IPS DF 6.9 (cell line): ENCODE data around the gene LRRC59.

Experiments used
- DNase-seq: peaks from one replicate; pipeline ENCODE4 v3.0.0-alpha.2; 2013; ENCODE audit warnings: low read depth, low spot score
- H3K27ac ChIP-seq: one replicate; pipeline ENCODE4 v1.5.1; 2013; ENCODE audit warnings: low read length, control low read depth
- H3K27me3 ChIP-seq: 2 replicates; pipeline ENCODE4 v1.6.1; 2013; ENCODE audit warnings: mild to moderate bottlenecking, low read length; ENCODE audit not compliant: control insufficient read depth, insufficient read depth
- H3K36me3 ChIP-seq: 2 replicates; pipeline ENCODE4 v1.6.1; 2013; ENCODE audit warnings: low read length; ENCODE audit not compliant: control insufficient read depth, insufficient read depth
- H3K4me1 ChIP-seq: 2 replicates; pipeline ENCODE4 v1.6.1; 2013; ENCODE audit warnings: low read length; ENCODE audit not compliant: control insufficient read depth, insufficient read depth
- H3K4me3 ChIP-seq: 2 replicates; pipeline ENCODE4 v1.5.1; 2013; ENCODE audit warnings: mild to moderate bottlenecking, low read length
- H3K9me3 ChIP-seq: 2 replicates; pipeline ENCODE4 v1.6.1; 2013; ENCODE audit warnings: low read length, inconsistent platforms; ENCODE audit not compliant: control insufficient read depth, insufficient read depth
- WGBS: extraction: QIAGEN DNeasy Blood & Tissue Kit; methylation state at CpG from one replicate; pipeline ENCODE4 v1.1.7; 2013; ENCODE audit warnings: mixed read lengths, missing lambda C conversion rate; ENCODE audit not compliant: insufficient read length, insufficient coverage; 5-methylcytosine and 5-hydroxymethylcytosine counted together

Gene LRRC59

GRCh38 chr17:50353600-50354195 lies 43.6 kb downstream of the LRRC59 start:
- H3K4me3 ChIP-seq: no peak overlapping the region
- no peaks in the 10 kb centered on the region; the same call in 1 of the 2 replicates for H3K4me1 ChIP-seq
- peaks cover 36% of the 10 kb centered on the region for H3K36me3 ChIP-seq
- no peak overlapping the region for H3K27ac ChIP-seq
- H3K27me3 ChIP-seq: no peaks in the 10 kb centered on the region
- WGBS: no CpG with 5 or more reads among the region's 27 CpGs
- H3K9me3 ChIP-seq: no peaks in the 10 kb centered on the region
- DNase-seq: no peak

- no peak for DNase-seq
- H3K36me3 ChIP-seq: peaks cover 30% of the 10 kb centered on the region
- H3K4me1 ChIP-seq: no peaks in the 10 kb centered on the region; the same call in none of the 2 replicates
- no peak overlapping the region for H3K4me3 ChIP-seq
- no peak overlapping the region for H3K27ac ChIP-seq
- no CpG with 5 or more reads among the region's 21 CpGs for WGBS
- H3K27me3 ChIP-seq: no peaks in the 10 kb centered on the region
- H3K9me3 ChIP-seq: no peaks in the 10 kb centered on the region
Observed at GRCh38 chr17:50352693-50353599, 44.4 kb downstream of the LRRC59 start.

GRCh38 chr17:50352072-50352692 lies 45.1 kb downstream of the LRRC59 start:
- no peak for DNase-seq
- H3K36me3 ChIP-seq: peaks cover 28% of the 10 kb centered on the region
- no peak overlapping the region for H3K4me3 ChIP-seq
- no peaks in the 10 kb centered on the region for H3K27me3 ChIP-seq
- H3K27ac ChIP-seq: no peak overlapping the region
- no CpG with 5 or more reads among the region's 6 CpGs for WGBS
- H3K4me1 ChIP-seq: peaks cover 4% of the 10 kb centered on the region
- H3K9me3 ChIP-seq: no peaks in the 10 kb centered on the region

- Histone ChIP-seq H3K9me3 (no peaks in the 10 kb centered on the region), H3K27ac (no peak overlapping the region), H3K27me3 (no peaks in the 10 kb centered on the region), H3K4me3 (no peak overlapping the region), H3K36me3 (peaks cover 15% of the 10 kb centered on the region), H3K4me1 (peaks cover 4% of the 10 kb centered on the region; the same call in 1 of the 2 replicates)
- DNase-seq: no peak
- 100% methylated on average over 1 of the region's 2 CpGs for WGBS
Observed at GRCh38 chr17:50350733-50351132, 46.6 kb downstream of the LRRC59 start.

- DNase-seq: no peak
- no peaks in the 10 kb centered on the region for H3K27me3 ChIP-seq
- peaks cover 5% of the 10 kb centered on the region for H3K36me3 ChIP-seq
- H3K9me3 ChIP-seq: no peaks in the 10 kb centered on the region
- no CpG with 5 or more reads among the region's 5 CpGs for WGBS
- H3K4me1 ChIP-seq: peaks cover 4% of the 10 kb centered on the region
- H3K4me3 ChIP-seq: no peak overlapping the region
- no peak overlapping the region for H3K27ac ChIP-seq
Observed at GRCh38 chr17:50349243-50349600, 48.1 kb downstream of the LRRC59 start.

- no CpG with 5 or more reads among the region's 7 CpGs for WGBS
- H3K4me3 ChIP-seq: no peak overlapping the region
Observed at GRCh38 chr17:50348522-50349242, 48.6 kb downstream of the LRRC59 start.

GRCh38 chr17:50347894-50348291 lies 49.4 kb downstream of the LRRC59 start:
- no peak overlapping the region for H3K4me3 ChIP-seq
- H3K9me3 ChIP-seq: no peaks in the 10 kb centered on the region
- H3K27ac ChIP-seq: no peak overlapping the region
- H3K27me3 ChIP-seq: no peaks in the 10 kb centered on the region
- no CpG with 5 or more reads among the region's 3 CpGs for WGBS
- H3K36me3 ChIP-seq: no peaks in the 10 kb centered on the region
- H3K4me1 ChIP-seq: peaks cover 4% of the 10 kb centered on the region
- no peak for DNase-seq

More at GRCh38 chr17:50348522-50349242, 48.6 kb downstream of the LRRC59 start:
- DNase-seq: no peak
- Histone ChIP-seq H3K4me1 (peaks cover 4% of the 10 kb centered on the region), H3K36me3 (peaks cover 2% of the 10 kb centered on the region; the same call in 1 of the 2 replicates), H3K27me3 (no peaks in the 10 kb centered on the region), H3K27ac (no peak overlapping the region), H3K9me3 (no peaks in the 10 kb centered on the region)

- H3K9me3 ChIP-seq: no peaks in the 10 kb centered on the region
- peaks cover 4% of the 10 kb centered on the region for H3K4me1 ChIP-seq
- H3K27me3 ChIP-seq: no peaks in the 10 kb centered on the region
- no CpG with 5 or more reads among the region's 17 CpGs for WGBS
- H3K36me3 ChIP-seq: no peaks in the 10 kb centered on the region
- no peak for DNase-seq
- H3K4me3 ChIP-seq: peak overlapping the region; percentile 93; the same call in 1 of the 2 replicates
- no peak overlapping the region for H3K27ac ChIP-seq
Observed at GRCh38 chr17:50347117-50347893, 50.0 kb downstream of the LRRC59 start.

- no peak for DNase-seq
- H3K9me3 ChIP-seq: no peaks in the 10 kb centered on the region
- no CpG with 5 or more reads among the region's 57 CpGs for WGBS
- peaks cover 4% of the 10 kb centered on the region for H3K4me1 ChIP-seq
- peak overlapping the region; percentile 93 for H3K4me3 ChIP-seq
- H3K27me3 ChIP-seq: no peaks in the 10 kb centered on the region
- no peaks in the 10 kb centered on the region for H3K36me3 ChIP-seq
- H3K27ac ChIP-seq: no peak overlapping the region
Observed at GRCh38 chr17:50346313-50347116, 50.8 kb downstream of the LRRC59 start.
